PFSK-1 (cell line): ENCODE results near the gene HHATL.

Experiments used
- FOXP2 ChIP-seq: optimal IDR thresholded peaks from 2 replicates; pipeline ENCODE3; 2011; ENCODE audit warnings: borderline replicate concordance, control low read depth, inconsistent platforms; ENCODE audit not compliant: insufficient read depth; ENCODE audit errors: extremely low read length, extremely low read depth
- POLR2AphosphoS5 ChIP-seq: IDR thresholded peaks from 2 replicates; pipeline ENCODE4 v1.6.1; 2012; ENCODE audit warnings: low read depth, mild to moderate bottlenecking, control low read depth, low read length, moderate library complexity
- SIN3A ChIP-seq: IDR thresholded peaks from 2 replicates; pipeline ENCODE4 v1.6.1; 2012; ENCODE audit warnings: mild to moderate bottlenecking, low read length, moderate library complexity, borderline replicate concordance; ENCODE audit not compliant: insufficient read depth
- TAF1 ChIP-seq: IDR thresholded peaks from 2 replicates; pipeline ENCODE4 v1.6.1; 2012; ENCODE audit warnings: low read length, control low read depth, borderline replicate concordance; ENCODE audit not compliant: insufficient read depth

GRCh38 chr3:42666577-42666998 lies 36.0 kb downstream of the HHATL start:
- TF ChIP-seq SIN3A (no peak), TAF1 (no peak), POLR2AphosphoS5 (no peak), FOXP2 (no peak)
